NT2/D1 (cell line): Measurements from ENCODE around the gene GALK2.

Experiments
- DNase-seq: peaks from one replicate; pipeline ENCODE4 v3.0.0-alpha.2; 2011; ENCODE audit warnings: low read depth, low spot score
- H3K27me3 ChIP-seq: 2 replicates; pipeline ENCODE4 v1.6.0; 2011; ENCODE audit warnings: mild to moderate bottlenecking; ENCODE audit not compliant: insufficient read length, insufficient read depth
- H3K36me3 ChIP-seq: 2 replicates; pipeline ENCODE4 v1.6.1; 2011; ENCODE audit warnings: mild to moderate bottlenecking, low read length, mixed read lengths; ENCODE audit not compliant: insufficient read depth, insufficient read length
- H3K4me1 ChIP-seq: 2 replicates; pipeline ENCODE4 v1.5.1; 2011; ENCODE audit not compliant: insufficient read depth, insufficient read length
- H3K4me3 ChIP-seq: 2 replicates; pipeline ENCODE4 v1.5.1; 2011; ENCODE audit warnings: low read depth; ENCODE audit not compliant: insufficient read length
- H3K9ac ChIP-seq: 2 replicates; pipeline ENCODE4 v1.6.0; 2011; ENCODE audit warnings: low read depth; ENCODE audit not compliant: insufficient read length
- H3K9me3 ChIP-seq: 2 replicates; pipeline ENCODE4 v1.5.1; 2011; ENCODE audit warnings: mild to moderate bottlenecking, low read length; ENCODE audit not compliant: insufficient read depth
- SUZ12 ChIP-seq: IDR thresholded peaks from 2 replicates; pipeline ENCODE4 v1.6.1; 2011; ENCODE audit not compliant: insufficient read length, insufficient read depth; ENCODE audit errors: extremely low read depth
- YY1 ChIP-seq: IDR thresholded peaks from 2 replicates; pipeline ENCODE4 v1.6.1; 2011; ENCODE audit not compliant: insufficient read length, insufficient read depth
- ZNF274 ChIP-seq: IDR thresholded peaks from 2 replicates; pipeline ENCODE4 v1.6.1; 2011; ENCODE audit warnings: mild to moderate bottlenecking, low read depth, low read length

Gene GALK2

DNA sequence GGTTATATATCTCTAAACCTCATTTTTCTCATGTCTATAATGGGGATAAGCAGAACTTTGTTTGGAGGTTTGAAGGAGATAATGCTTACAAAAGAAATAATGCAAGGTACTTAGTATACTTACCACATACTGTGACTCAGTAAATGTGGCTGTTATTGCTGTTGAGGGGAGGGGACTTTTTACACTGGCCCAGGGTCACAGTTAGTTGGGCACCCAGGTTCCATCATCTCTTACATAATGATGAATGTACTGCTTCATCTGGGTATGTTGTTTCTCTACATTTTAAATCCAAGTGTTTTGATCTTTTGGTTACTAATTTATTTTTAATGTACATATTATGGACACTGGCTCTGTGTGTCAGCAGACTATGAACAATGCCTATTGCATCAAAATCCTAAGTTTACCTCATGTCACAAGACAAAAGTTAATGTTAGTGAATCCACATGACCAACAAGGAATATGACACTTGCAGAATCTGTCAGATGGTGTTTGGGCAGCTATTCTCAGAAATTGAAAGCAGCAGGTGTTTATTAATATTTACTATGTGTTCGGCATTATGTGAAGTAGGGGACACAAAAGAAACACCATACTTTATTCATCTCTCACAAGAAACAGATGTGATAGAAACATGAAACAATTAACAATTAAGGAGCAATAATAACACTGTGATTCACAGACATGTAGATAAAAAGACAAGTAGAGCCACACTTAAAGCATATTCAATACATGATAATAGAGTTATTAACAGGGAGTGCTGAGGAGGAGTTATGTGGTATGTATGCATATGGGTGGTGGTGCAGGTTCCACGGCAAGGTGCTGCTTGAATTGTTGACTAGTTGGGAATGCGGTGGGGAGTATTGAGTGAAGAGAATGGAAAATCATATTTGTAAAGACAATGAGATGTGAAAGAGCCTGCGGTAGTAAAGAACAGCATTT lies 109.7 kb downstream of the GALK2 start:
- no peak overlapping the region for H3K4me3 ChIP-seq
- H3K27me3 ChIP-seq: no peaks in the 10 kb centered on the region
- H3K9me3 ChIP-seq: no peaks in the 10 kb centered on the region
- no peak for DNase-seq
- no peak overlapping the region for H3K9ac ChIP-seq
- H3K4me1 ChIP-seq: no peaks in the 10 kb centered on the region
- TF ChIP-seq ZNF274 (no peak), YY1 (no peak)
- peaks cover 6% of the 10 kb centered on the region for H3K36me3 ChIP-seq

- Histone ChIP-seq H3K9ac (no peak overlapping the region), H3K4me3 (no peak overlapping the region), H3K36me3 (peaks cover 6% of the 10 kb centered on the region), H3K4me1 (no peaks in the 10 kb centered on the region), H3K27me3 (no peaks in the 10 kb centered on the region), H3K9me3 (no peaks in the 10 kb centered on the region)
- TF ChIP-seq ZNF274 (no peak), YY1 (no peak), SUZ12 (no peak)
- DNase-seq: no peak
Observed at GRCh38 chr15:49282366-49282765, 112.3 kb downstream of the GALK2 start.

DNA sequence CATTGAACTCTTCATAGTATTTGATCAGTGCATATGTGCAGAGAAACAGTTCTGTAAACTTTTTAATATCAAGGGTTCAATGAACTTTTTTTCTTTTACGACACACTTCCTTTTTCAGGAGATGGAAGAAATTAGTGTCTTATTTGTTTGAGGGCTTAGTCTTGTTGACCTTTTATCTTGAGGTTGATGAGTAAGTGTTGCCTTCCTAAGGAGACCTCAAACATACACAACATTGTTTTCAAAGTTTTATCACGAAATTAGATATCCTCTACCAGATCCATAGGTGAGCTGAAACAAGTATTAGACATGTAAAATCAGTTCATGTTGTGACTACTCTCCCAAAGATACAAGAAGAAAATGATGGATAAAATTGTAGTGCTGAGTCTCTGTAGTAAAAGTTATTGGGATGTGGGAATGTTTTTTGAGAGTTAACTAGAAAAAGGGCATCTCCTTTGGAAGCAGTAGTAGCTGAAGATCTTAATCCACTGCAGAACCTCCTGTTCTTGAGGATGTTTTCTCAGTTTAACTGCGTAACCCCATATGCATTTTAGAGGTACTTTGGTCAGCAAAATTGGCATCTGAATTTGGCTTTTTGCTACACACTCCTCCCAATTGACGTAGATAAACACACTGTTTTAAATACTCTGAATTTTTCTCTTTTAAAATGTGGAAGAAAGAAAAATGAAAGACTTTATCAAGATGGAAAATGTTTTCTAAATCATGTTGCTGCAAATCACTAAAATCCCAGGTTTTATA lies 116.8 kb downstream of the GALK2 start:
- Histone ChIP-seq H3K9me3 (no peaks in the 10 kb centered on the region), H3K9ac (no peak overlapping the region), H3K36me3 (peaks cover 6% of the 10 kb centered on the region), H3K4me3 (no peak overlapping the region), H3K4me1 (no peaks in the 10 kb centered on the region), H3K27me3 (no peaks in the 10 kb centered on the region)
- DNase-seq: no peak
- TF ChIP-seq ZNF274: no peak
- TF ChIP-seq SUZ12: no peak
- no peak for TF ChIP-seq YY1

DNA sequence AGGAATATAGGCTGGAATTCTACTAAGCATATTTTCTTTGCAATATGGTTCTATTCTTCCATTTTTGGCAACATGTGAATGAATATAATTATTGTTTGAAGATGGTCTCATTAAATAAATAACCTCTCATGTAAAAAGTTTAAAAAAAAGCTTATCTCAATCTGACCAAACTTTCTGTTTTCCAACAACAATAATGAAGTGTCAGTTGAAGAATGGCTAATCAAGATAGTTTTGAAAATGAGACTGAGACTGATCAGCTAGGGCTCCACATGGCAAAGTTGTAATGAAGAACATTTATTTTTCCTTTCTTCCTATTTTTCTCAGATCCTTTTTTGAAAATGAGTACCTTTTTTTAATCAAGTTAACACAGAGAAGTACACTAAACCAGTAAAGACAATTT lies 117.4 kb downstream of the GALK2 start:
- no peak for DNase-seq
- H3K4me1 ChIP-seq: no peaks in the 10 kb centered on the region
- TF ChIP-seq YY1 (no peak), SUZ12 (no peak), ZNF274 (no peak)
- no peaks in the 10 kb centered on the region for H3K9me3 ChIP-seq
- H3K9ac ChIP-seq: no peak overlapping the region
- H3K27me3 ChIP-seq: no peaks in the 10 kb centered on the region
- H3K36me3 ChIP-seq: peaks cover 6% of the 10 kb centered on the region
- H3K4me3 ChIP-seq: no peak overlapping the region

DNA sequence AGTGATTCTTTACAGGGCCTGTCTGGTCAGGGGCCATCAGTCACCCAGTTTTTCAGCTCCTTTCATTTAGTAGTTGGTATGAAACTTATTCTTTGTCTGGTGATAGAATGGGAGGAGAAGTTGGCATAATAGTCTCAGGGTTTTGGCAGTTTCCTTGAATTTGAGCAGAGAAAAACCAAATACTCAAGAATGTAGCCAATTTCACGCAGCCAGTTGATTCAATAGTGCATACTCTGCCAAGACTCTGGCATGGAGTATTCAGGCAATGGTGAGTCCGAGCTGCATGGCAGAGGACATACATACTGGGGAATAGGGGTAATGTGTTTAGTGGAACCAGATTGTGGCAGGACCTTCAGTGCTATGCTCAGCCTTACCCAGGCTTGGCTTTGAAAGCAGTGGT lies 118.3 kb downstream of the GALK2 start:
- Histone ChIP-seq H3K36me3 (peaks cover 5% of the 10 kb centered on the region), H3K9ac (no peak overlapping the region), H3K27me3 (no peaks in the 10 kb centered on the region), H3K4me3 (no peak overlapping the region), H3K9me3 (no peaks in the 10 kb centered on the region), H3K4me1 (no peaks in the 10 kb centered on the region)
- TF ChIP-seq SUZ12 (no peak), ZNF274 (no peak), YY1 (no peak)
- DNase-seq: no peak

GRCh38 chr15:49290191-49290590 lies 120.1 kb downstream of the GALK2 start:
- no peak for DNase-seq
- Histone ChIP-seq H3K4me3 (no peak overlapping the region), H3K27me3 (no peaks in the 10 kb centered on the region), H3K9ac (no peak overlapping the region), H3K9me3 (no peaks in the 10 kb centered on the region), H3K36me3 (peaks cover 2% of the 10 kb centered on the region), H3K4me1 (no peaks in the 10 kb centered on the region)
- TF ChIP-seq YY1 (no peak), SUZ12 (no peak), ZNF274 (no peak)

- H3K9me3 ChIP-seq: no peaks in the 10 kb centered on the region
- H3K36me3 ChIP-seq: peaks cover 2% of the 10 kb centered on the region
- H3K27me3 ChIP-seq: no peaks in the 10 kb centered on the region
- no peak overlapping the region for H3K9ac ChIP-seq
- DNase-seq: no peak
- TF ChIP-seq SUZ12: no peak
- TF ChIP-seq ZNF274: no peak
- no peak for TF ChIP-seq YY1
- H3K4me3 ChIP-seq: no peak overlapping the region
- no peaks in the 10 kb centered on the region for H3K4me1 ChIP-seq
Observed at GRCh38 chr15:49293941-49294340, 123.9 kb downstream of the GALK2 start.
